K562 (cell line): ENCODE results near the gene CCR7.

Experiments
- CBX1 ChIP-seq: sonication (generic); IDR thresholded peaks from 2 replicates; pipeline ENCODE4 v1.6.1; 2016; ENCODE audit warnings: antibody characterized with exemption, low read depth, mild to moderate bottlenecking
- GATA2 ChIP-seq: sonication (generic); formaldehyde crosslinking; IDR thresholded peaks from 2 replicates; pipeline ENCODE4 v1.4.0; 2020; ENCODE audit warnings: mild to moderate bottlenecking, missing genetic modification reagents
- SMAD3 ChIP-seq: fragments of 450-650 bp; formaldehyde crosslinking; conservative IDR thresholded peaks from 2 replicates; pipeline ENCODE4 v1.4.0; 2020; ENCODE audit warnings: mild to moderate bottlenecking
- YY1 ChIP-seq, 3 experiments: IDR thresholded peaks; 2 replicates each; pipeline ENCODE4 v1.6.1; 2011; ENCODE audit warnings: low read length in 2 of 3, mild to moderate bottlenecking in 2 of 3, moderate library complexity in 2 of 3, borderline replicate concordance in 1 of 3, control low read depth in 1 of 3, low read depth in 1 of 3; ENCODE audit not compliant: insufficient read depth in 3 of 3, insufficient replicate concordance in 2 of 3, control insufficient read depth in 1 of 3, insufficient read length in 1 of 3; ENCODE audit errors: extremely low read depth in 1 of 3
- TF ChIP-seq, protein P1 (sequence below), 3 experiments: IDR thresholded peaks in 2 of 3; conservative IDR thresholded peaks in 1 of 3; 2 replicates each; pipeline ENCODE4 v1.5.1; 2011 to 2012; ENCODE audit warnings: low read length in 3 of 3, mild to moderate bottlenecking in 3 of 3, control low read depth in 2 of 3, improper control_type of control experiment in 1 of 3, inconsistent platforms in 1 of 3, low read depth in 1 of 3, mixed read lengths in 1 of 3, moderate library complexity in 1 of 3; ENCODE audit not compliant: insufficient read depth in 2 of 3
- TF ChIP-seq, protein P2 (sequence below): fragments of 250-450 bp; sonication (Bioruptor Pico); IDR thresholded peaks from 2 replicates; pipeline ENCODE4 v1.5.0; 2020; ENCODE audit warnings: mild to moderate bottlenecking
- TF ChIP-seq, protein P3 (sequence below): fragments of 200-600 bp; sonication (generic); IDR thresholded peaks from one replicate; pipeline ENCODE4 v1.6.1; 2012; ENCODE audit warnings: mild to moderate bottlenecking, low read depth, low read length, inconsistent platforms
- TF ChIP-seq, protein P4 (sequence below): fragments of 450-650 bp; formaldehyde crosslinking; IDR thresholded peaks from 2 replicates; pipeline ENCODE4 v1.4.0; 2020; ENCODE audit warnings: mild to moderate bottlenecking, mixed read lengths
- TF ChIP-seq, protein P5 (sequence below): sonication (generic); formaldehyde crosslinking; IDR thresholded peaks from 2 replicates; pipeline ENCODE4 v1.8.0; 2022; ENCODE audit warnings: missing genetic modification reagents, mild to moderate bottlenecking, moderate library complexity, borderline replicate concordance
- TF ChIP-seq, protein P6 (sequence below): fragments of 450-650 bp; formaldehyde crosslinking; IDR thresholded peaks from 2 replicates; pipeline ENCODE4 v1.4.0; 2022; ENCODE audit warnings: missing genetic modification characterization

DNA sequence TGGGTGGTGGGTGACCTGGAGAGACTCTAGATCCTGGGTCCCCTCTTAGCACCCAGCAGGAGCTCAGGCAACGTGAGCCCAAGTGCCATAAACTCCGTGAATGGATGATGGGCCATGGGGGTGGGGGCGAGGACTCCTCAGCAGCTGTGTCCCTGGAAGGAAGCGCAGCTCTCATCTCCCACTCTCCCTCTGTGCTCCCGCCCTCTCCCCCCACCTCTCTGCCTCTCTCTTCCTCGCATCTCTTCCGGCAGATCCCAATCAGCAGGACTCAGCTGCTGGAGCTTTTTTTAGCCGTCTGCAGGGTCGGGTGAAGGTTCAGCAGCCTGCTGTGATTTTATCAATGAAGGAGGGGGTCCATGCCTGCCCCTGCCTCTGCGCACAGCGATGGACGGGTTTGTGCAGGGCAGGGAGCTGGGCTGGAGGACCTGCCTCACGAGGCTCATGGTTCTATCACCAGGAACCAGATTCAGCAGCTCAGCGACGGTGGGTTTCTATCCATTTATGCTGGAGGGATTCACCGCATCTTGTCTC lies 8.3 kb downstream of the CCR7 start:
- TF ChIP-seq YY1 (IDR thresholded peaks at IDR 0.05; ENCODE audit: borderline replicate concordance in 1 of 3, control insufficient read depth in 1 of 3, extremely low read depth in 1 of 3, insufficient read depth in 3 of 3, insufficient read length in 1 of 3, insufficient replicate concordance in 2 of 3, low read depth in 1 of 3, low read length in 2 of 3) (no peak), SMAD3 (no peak), CBX1 (no peak), GATA2 (CRISPR knock-in tag) (peak; percentile 75)
- TF ChIP-seq, protein P1, sequence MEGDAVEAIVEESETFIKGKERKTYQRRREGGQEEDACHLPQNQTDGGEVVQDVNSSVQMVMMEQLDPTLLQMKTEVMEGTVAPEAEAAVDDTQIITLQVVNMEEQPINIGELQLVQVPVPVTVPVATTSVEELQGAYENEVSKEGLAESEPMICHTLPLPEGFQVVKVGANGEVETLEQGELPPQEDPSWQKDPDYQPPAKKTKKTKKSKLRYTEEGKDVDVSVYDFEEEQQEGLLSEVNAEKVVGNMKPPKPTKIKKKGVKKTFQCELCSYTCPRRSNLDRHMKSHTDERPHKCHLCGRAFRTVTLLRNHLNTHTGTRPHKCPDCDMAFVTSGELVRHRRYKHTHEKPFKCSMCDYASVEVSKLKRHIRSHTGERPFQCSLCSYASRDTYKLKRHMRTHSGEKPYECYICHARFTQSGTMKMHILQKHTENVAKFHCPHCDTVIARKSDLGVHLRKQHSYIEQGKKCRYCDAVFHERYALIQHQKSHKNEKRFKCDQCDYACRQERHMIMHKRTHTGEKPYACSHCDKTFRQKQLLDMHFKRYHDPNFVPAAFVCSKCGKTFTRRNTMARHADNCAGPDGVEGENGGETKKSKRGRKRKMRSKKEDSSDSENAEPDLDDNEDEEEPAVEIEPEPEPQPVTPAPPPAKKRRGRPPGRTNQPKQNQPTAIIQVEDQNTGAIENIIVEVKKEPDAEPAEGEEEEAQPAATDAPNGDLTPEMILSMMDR (IDR thresholded peaks at IDR 0.05 in 2 of 3, conservative IDR thresholded peaks at IDR 0.05 in 1 of 3; ENCODE audit: insufficient read depth in 2 of 3, low read depth in 1 of 3, low read length in 3 of 3) = no peak
- TF ChIP-seq, protein P2, sequence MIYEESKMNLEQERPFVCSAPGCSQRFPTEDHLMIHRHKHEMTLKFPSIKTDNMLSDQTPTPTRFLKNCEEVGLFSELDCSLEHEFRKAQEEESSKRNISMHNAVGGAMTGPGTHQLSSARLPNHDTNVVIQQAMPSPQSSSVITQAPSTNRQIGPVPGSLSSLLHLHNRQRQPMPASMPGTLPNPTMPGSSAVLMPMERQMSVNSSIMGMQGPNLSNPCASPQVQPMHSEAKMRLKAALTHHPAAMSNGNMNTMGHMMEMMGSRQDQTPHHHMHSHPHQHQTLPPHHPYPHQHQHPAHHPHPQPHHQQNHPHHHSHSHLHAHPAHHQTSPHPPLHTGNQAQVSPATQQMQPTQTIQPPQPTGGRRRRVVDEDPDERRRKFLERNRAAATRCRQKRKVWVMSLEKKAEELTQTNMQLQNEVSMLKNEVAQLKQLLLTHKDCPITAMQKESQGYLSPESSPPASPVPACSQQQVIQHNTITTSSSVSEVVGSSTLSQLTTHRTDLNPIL (CRISPR knock-in tag) = no peak
- TF ChIP-seq, protein P3, sequence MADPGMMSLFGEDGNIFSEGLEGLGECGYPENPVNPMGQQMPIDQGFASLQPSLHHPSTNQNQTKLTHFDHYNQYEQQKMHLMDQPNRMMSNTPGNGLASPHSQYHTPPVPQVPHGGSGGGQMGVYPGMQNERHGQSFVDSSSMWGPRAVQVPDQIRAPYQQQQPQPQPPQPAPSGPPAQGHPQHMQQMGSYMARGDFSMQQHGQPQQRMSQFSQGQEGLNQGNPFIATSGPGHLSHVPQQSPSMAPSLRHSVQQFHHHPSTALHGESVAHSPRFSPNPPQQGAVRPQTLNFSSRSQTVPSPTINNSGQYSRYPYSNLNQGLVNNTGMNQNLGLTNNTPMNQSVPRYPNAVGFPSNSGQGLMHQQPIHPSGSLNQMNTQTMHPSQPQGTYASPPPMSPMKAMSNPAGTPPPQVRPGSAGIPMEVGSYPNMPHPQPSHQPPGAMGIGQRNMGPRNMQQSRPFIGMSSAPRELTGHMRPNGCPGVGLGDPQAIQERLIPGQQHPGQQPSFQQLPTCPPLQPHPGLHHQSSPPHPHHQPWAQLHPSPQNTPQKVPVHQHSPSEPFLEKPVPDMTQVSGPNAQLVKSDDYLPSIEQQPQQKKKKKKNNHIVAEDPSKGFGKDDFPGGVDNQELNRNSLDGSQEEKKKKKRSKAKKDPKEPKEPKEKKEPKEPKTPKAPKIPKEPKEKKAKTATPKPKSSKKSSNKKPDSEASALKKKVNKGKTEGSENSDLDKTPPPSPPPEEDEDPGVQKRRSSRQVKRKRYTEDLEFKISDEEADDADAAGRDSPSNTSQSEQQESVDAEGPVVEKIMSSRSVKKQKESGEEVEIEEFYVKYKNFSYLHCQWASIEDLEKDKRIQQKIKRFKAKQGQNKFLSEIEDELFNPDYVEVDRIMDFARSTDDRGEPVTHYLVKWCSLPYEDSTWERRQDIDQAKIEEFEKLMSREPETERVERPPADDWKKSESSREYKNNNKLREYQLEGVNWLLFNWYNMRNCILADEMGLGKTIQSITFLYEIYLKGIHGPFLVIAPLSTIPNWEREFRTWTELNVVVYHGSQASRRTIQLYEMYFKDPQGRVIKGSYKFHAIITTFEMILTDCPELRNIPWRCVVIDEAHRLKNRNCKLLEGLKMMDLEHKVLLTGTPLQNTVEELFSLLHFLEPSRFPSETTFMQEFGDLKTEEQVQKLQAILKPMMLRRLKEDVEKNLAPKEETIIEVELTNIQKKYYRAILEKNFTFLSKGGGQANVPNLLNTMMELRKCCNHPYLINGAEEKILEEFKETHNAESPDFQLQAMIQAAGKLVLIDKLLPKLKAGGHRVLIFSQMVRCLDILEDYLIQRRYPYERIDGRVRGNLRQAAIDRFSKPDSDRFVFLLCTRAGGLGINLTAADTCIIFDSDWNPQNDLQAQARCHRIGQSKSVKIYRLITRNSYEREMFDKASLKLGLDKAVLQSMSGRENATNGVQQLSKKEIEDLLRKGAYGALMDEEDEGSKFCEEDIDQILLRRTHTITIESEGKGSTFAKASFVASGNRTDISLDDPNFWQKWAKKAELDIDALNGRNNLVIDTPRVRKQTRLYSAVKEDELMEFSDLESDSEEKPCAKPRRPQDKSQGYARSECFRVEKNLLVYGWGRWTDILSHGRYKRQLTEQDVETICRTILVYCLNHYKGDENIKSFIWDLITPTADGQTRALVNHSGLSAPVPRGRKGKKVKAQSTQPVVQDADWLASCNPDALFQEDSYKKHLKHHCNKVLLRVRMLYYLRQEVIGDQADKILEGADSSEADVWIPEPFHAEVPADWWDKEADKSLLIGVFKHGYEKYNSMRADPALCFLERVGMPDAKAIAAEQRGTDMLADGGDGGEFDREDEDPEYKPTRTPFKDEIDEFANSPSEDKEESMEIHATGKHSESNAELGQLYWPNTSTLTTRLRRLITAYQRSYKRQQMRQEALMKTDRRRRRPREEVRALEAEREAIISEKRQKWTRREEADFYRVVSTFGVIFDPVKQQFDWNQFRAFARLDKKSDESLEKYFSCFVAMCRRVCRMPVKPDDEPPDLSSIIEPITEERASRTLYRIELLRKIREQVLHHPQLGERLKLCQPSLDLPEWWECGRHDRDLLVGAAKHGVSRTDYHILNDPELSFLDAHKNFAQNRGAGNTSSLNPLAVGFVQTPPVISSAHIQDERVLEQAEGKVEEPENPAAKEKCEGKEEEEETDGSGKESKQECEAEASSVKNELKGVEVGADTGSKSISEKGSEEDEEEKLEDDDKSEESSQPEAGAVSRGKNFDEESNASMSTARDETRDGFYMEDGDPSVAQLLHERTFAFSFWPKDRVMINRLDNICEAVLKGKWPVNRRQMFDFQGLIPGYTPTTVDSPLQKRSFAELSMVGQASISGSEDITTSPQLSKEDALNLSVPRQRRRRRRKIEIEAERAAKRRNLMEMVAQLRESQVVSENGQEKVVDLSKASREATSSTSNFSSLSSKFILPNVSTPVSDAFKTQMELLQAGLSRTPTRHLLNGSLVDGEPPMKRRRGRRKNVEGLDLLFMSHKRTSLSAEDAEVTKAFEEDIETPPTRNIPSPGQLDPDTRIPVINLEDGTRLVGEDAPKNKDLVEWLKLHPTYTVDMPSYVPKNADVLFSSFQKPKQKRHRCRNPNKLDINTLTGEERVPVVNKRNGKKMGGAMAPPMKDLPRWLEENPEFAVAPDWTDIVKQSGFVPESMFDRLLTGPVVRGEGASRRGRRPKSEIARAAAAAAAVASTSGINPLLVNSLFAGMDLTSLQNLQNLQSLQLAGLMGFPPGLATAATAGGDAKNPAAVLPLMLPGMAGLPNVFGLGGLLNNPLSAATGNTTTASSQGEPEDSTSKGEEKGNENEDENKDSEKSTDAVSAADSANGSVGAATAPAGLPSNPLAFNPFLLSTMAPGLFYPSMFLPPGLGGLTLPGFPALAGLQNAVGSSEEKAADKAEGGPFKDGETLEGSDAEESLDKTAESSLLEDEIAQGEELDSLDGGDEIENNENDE = no peak
- TF ChIP-seq, protein P4, sequence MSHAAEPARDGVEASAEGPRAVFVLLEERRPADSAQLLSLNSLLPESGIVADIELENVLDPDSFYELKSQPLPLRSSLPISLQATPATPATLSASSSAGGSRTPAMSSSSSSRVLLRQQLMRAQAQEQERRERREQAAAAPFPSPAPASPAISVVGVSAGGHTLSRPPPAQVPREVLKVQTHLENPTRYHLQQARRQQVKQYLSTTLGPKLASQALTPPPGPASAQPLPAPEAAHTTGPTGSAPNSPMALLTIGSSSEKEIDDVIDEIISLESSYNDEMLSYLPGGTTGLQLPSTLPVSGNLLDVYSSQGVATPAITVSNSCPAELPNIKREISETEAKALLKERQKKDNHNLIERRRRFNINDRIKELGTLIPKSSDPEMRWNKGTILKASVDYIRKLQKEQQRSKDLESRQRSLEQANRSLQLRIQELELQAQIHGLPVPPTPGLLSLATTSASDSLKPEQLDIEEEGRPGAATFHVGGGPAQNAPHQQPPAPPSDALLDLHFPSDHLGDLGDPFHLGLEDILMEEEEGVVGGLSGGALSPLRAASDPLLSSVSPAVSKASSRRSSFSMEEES (CRISPR knock-in tag) = no peak
- TF ChIP-seq, protein P5, sequence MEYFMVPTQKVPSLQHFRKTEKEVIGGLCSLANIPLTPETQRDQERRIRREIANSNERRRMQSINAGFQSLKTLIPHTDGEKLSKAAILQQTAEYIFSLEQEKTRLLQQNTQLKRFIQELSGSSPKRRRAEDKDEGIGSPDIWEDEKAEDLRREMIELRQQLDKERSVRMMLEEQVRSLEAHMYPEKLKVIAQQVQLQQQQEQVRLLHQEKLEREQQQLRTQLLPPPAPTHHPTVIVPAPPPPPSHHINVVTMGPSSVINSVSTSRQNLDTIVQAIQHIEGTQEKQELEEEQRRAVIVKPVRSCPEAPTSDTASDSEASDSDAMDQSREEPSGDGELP (CRISPR knock-in tag) = peak; percentile 75
- TF ChIP-seq, protein P6, sequence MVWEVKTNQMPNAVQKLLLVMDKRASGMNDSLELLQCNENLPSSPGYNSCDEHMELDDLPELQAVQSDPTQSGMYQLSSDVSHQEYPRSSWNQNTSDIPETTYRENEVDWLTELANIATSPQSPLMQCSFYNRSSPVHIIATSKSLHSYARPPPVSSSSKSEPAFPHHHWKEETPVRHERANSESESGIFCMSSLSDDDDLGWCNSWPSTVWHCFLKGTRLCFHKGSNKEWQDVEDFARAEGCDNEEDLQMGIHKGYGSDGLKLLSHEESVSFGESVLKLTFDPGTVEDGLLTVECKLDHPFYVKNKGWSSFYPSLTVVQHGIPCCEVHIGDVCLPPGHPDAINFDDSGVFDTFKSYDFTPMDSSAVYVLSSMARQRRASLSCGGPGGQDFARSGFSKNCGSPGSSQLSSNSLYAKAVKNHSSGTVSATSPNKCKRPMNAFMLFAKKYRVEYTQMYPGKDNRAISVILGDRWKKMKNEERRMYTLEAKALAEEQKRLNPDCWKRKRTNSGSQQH = no peak
